ENCODE results near the gene GRM5.

GRM5 gene

GRCh38 chr11:88739524-88739923 is 326.3 kb downstream of the GRM5 start:
- no peaks in the 10 kb centered on the region for H3K36me3 ChIP-seq (ENCODE audit: insufficient read depth, low read length)
- no peaks in the 10 kb centered on the region for H3K79me2 ChIP-seq (ENCODE audit: control insufficient read depth, insufficient read depth, low read length, unreplicated experiment)
- peaks cover 16% of the 10 kb centered on the region; the same call in 1 of the 2 replicates for H3K27me3 ChIP-seq (ENCODE audit: insufficient read depth, low read length)
- no peak overlapping the region for H3K27ac ChIP-seq (ENCODE audit: low read depth, low read length)
- H2AFZ ChIP-seq (ENCODE audit: low read length, unreplicated experiment): no peak overlapping the region
- H3K4me3 ChIP-seq (ENCODE audit: low read depth, low read length): no peak overlapping the region
- H3K4me1 ChIP-seq (ENCODE audit: control insufficient read depth, insufficient read depth, low read length, unreplicated experiment): no peaks in the 10 kb centered on the region

GRCh38 chr11:88709567-88709966 is 356.2 kb downstream of the GRM5 start:
- H3K36me3 ChIP-seq (ENCODE audit: insufficient read depth, low read length): no peaks in the 10 kb centered on the region
- no peak overlapping the region for H2AFZ ChIP-seq (ENCODE audit: low read length, unreplicated experiment)
- H3K4me3 ChIP-seq (ENCODE audit: low read depth, low read length): no peak overlapping the region
- no peak overlapping the region for H3K27ac ChIP-seq (ENCODE audit: low read depth, low read length)
- H3K79me2 ChIP-seq (ENCODE audit: control insufficient read depth, insufficient read depth, low read length, unreplicated experiment): no peaks in the 10 kb centered on the region
- H3K27me3 ChIP-seq (ENCODE audit: insufficient read depth, low read length): peaks cover 18% of the 10 kb centered on the region
- H3K4me1 ChIP-seq (ENCODE audit: control insufficient read depth, insufficient read depth, low read length, unreplicated experiment): no peaks in the 10 kb centered on the region

- Histone ChIP-seq H2AFZ (ENCODE audit: low read length, unreplicated experiment) (no peak overlapping the region), H3K4me3 (ENCODE audit: low read depth, low read length) (no peak overlapping the region), H3K27ac (ENCODE audit: low read depth, low read length) (no peak overlapping the region)
Observed at GRCh38 chr11:88704485-88704884, 361.3 kb downstream of the GRM5 start.

GRCh38 chr11:88701816-88702215 is 364.0 kb downstream of the GRM5 start:
- H3K27ac ChIP-seq (ENCODE audit: low read depth, low read length): no peak overlapping the region
- peaks cover 20% of the 10 kb centered on the region for H3K27me3 ChIP-seq (ENCODE audit: insufficient read depth, low read length)
- H2AFZ ChIP-seq (ENCODE audit: low read length, unreplicated experiment): no peak overlapping the region
- no peaks in the 10 kb centered on the region for H3K36me3 ChIP-seq (ENCODE audit: insufficient read depth, low read length)
- H3K4me1 ChIP-seq (ENCODE audit: control insufficient read depth, insufficient read depth, low read length, unreplicated experiment): no peaks in the 10 kb centered on the region
- H3K4me3 ChIP-seq (ENCODE audit: low read depth, low read length): no peak overlapping the region
- H3K79me2 ChIP-seq (ENCODE audit: control insufficient read depth, insufficient read depth, low read length, unreplicated experiment): no peaks in the 10 kb centered on the region

More at GRCh38 chr11:88704485-88704884, 361.3 kb downstream of the GRM5 start:
- Histone ChIP-seq H3K27me3 (ENCODE audit: insufficient read depth, low read length) (peaks cover 18% of the 10 kb centered on the region), H3K4me1 (ENCODE audit: control insufficient read depth, insufficient read depth, low read length, unreplicated experiment) (no peaks in the 10 kb centered on the region), H3K79me2 (ENCODE audit: control insufficient read depth, insufficient read depth, low read length, unreplicated experiment) (no peaks in the 10 kb centered on the region), H3K36me3 (ENCODE audit: insufficient read depth, low read length) (no peaks in the 10 kb centered on the region)

- no peak overlapping the region for H3K4me3 ChIP-seq (ENCODE audit: low read depth, low read length)
- no peak overlapping the region for H3K27ac ChIP-seq (ENCODE audit: low read depth, low read length)
- peaks cover 51% of the 10 kb centered on the region for H3K27me3 ChIP-seq (ENCODE audit: insufficient read depth, low read length)
- H2AFZ ChIP-seq (ENCODE audit: low read length, unreplicated experiment): no peak overlapping the region
- no peaks in the 10 kb centered on the region for H3K79me2 ChIP-seq (ENCODE audit: control insufficient read depth, insufficient read depth, low read length, unreplicated experiment)
- H3K4me1 ChIP-seq (ENCODE audit: control insufficient read depth, insufficient read depth, low read length, unreplicated experiment): no peaks in the 10 kb centered on the region
- H3K36me3 ChIP-seq (ENCODE audit: insufficient read depth, low read length): no peaks in the 10 kb centered on the region
Observed at GRCh38 chr11:88697139-88697538, 368.6 kb downstream of the GRM5 start.

GRCh38 chr11:88695689-88696414 is 369.9 kb downstream of the GRM5 start:
- no peak overlapping the region for H2AFZ ChIP-seq (ENCODE audit: low read length, unreplicated experiment)
- H3K4me1 ChIP-seq (ENCODE audit: control insufficient read depth, insufficient read depth, low read length, unreplicated experiment): no peaks in the 10 kb centered on the region

GRCh38 chr11:88692306-88693086 is 373.3 kb downstream of the GRM5 start:
- Histone ChIP-seq H2AFZ (ENCODE audit: low read length, unreplicated experiment) (no peak overlapping the region), H3K36me3 (ENCODE audit: insufficient read depth, low read length) (no peaks in the 10 kb centered on the region), H3K27me3 (ENCODE audit: insufficient read depth, low read length) (peaks cover 39% of the 10 kb centered on the region), H3K4me1 (ENCODE audit: control insufficient read depth, insufficient read depth, low read length, unreplicated experiment) (no peaks in the 10 kb centered on the region), H3K27ac (ENCODE audit: low read depth, low read length) (no peak overlapping the region), H3K4me3 (ENCODE audit: low read depth, low read length) (no peak overlapping the region), H3K79me2 (ENCODE audit: control insufficient read depth, insufficient read depth, low read length, unreplicated experiment) (no peaks in the 10 kb centered on the region)

More at GRCh38 chr11:88695689-88696414, 369.9 kb downstream of the GRM5 start:
- no peaks in the 10 kb centered on the region for H3K36me3 ChIP-seq (ENCODE audit: insufficient read depth, low read length)
- no peaks in the 10 kb centered on the region for H3K79me2 ChIP-seq (ENCODE audit: control insufficient read depth, insufficient read depth, low read length, unreplicated experiment)
- no peak overlapping the region for H3K27ac ChIP-seq (ENCODE audit: low read depth, low read length)
- peaks cover 51% of the 10 kb centered on the region for H3K27me3 ChIP-seq (ENCODE audit: insufficient read depth, low read length)
- no peak overlapping the region for H3K4me3 ChIP-seq (ENCODE audit: low read depth, low read length)

GRCh38 chr11:88689548-88690240 is 376.1 kb downstream of the GRM5 start:
- no peak overlapping the region for H3K4me3 ChIP-seq (ENCODE audit: low read depth, low read length)
- no peak overlapping the region for H2AFZ ChIP-seq (ENCODE audit: low read length, unreplicated experiment)
- no peaks in the 10 kb centered on the region for H3K36me3 ChIP-seq (ENCODE audit: insufficient read depth, low read length)
- no peaks in the 10 kb centered on the region for H3K4me1 ChIP-seq (ENCODE audit: control insufficient read depth, insufficient read depth, low read length, unreplicated experiment)
- H3K27ac ChIP-seq (ENCODE audit: low read depth, low read length): no peak overlapping the region
- no peaks in the 10 kb centered on the region for H3K79me2 ChIP-seq (ENCODE audit: control insufficient read depth, insufficient read depth, low read length, unreplicated experiment)
- H3K27me3 ChIP-seq (ENCODE audit: insufficient read depth, low read length): peaks cover 15% of the 10 kb centered on the region; the same call in 1 of the 2 replicates

- no peak overlapping the region for H3K27ac ChIP-seq (ENCODE audit: low read depth, low read length)
- H3K27me3 ChIP-seq (ENCODE audit: insufficient read depth, low read length): no peaks in the 10 kb centered on the region; the same call in 1 of the 2 replicates
- H3K4me1 ChIP-seq (ENCODE audit: control insufficient read depth, insufficient read depth, low read length, unreplicated experiment): no peaks in the 10 kb centered on the region
- H3K4me3 ChIP-seq (ENCODE audit: low read depth, low read length): no peak overlapping the region
- H3K79me2 ChIP-seq (ENCODE audit: control insufficient read depth, insufficient read depth, low read length, unreplicated experiment): no peaks in the 10 kb centered on the region
- H3K36me3 ChIP-seq (ENCODE audit: insufficient read depth, low read length): no peaks in the 10 kb centered on the region
- no peak overlapping the region for H2AFZ ChIP-seq (ENCODE audit: low read length, unreplicated experiment)
Observed at GRCh38 chr11:88683024-88683423, 382.8 kb downstream of the GRM5 start.

- no peak overlapping the region for H2AFZ ChIP-seq (ENCODE audit: low read length, unreplicated experiment)
- H3K4me1 ChIP-seq (ENCODE audit: control insufficient read depth, insufficient read depth, low read length, unreplicated experiment): no peaks in the 10 kb centered on the region
- no peaks in the 10 kb centered on the region for H3K36me3 ChIP-seq (ENCODE audit: insufficient read depth, low read length)
- no peak overlapping the region for H3K27ac ChIP-seq (ENCODE audit: low read depth, low read length)
- no peaks in the 10 kb centered on the region; the same call in 1 of the 2 replicates for H3K27me3 ChIP-seq (ENCODE audit: insufficient read depth, low read length)
- no peak overlapping the region for H3K4me3 ChIP-seq (ENCODE audit: low read depth, low read length)
- H3K79me2 ChIP-seq (ENCODE audit: control insufficient read depth, insufficient read depth, low read length, unreplicated experiment): no peaks in the 10 kb centered on the region
Observed at GRCh38 chr11:88680806-88681205, 385.0 kb downstream of the GRM5 start.
